Measurements from ENCODE around the gene ZNF681. TPM values are rescaled to one million over a fixed set of nuclear protein-coding genes. Genes with fewer than 3 reads are reported as not detected.

The ZNF681 gene
- total and polyA plus RNA-seq, 2 of the 4 experiments (the other 2 are of a cell fraction): 0.15 to 0.54 TPM

DNA sequence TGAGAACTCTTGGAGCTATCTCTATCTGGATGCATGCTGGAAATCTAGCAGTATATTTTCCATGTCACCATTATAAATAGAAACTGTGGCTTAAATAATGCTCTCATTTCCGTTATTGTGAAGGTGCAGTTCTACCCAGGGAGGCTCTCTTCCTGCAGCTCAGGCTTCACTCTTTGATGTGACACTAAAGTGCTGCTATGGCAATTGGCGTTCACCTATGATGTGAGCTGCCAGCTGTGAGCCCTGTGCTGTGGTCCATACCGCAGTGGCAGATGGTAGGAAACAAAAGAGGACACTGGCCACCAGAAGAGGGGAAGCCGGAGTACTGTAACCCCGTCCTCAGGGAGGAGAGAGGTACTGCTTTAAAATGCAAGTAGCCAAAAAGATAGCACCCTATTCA is 40.6 kb upstream of the ZNF681 start:
- DNase-seq (no peak), ATAC-seq (ENCODE audit: low read depth) (no peak)
- Histone ChIP-seq H3K79me1 (ENCODE audit: low read depth in 1 of 2, low read length in 2 of 2) (no peaks in the 10 kb centered on the region), H3K18ac (ENCODE audit: low read depth, low read length) (no peak overlapping the region), H4K8ac (ENCODE audit: low read depth in 2 of 2, low read length in 2 of 2) (no peak overlapping the region), H3K14ac (replicated peaks; ENCODE audit: low read depth, low read length) (no peak overlapping the region), H3K9ac (ENCODE audit: low read depth, low read length) (no peak overlapping the region), H2AFZ (replicated peaks; ENCODE audit: low read length, poor library complexity) (no peak overlapping the region), H2BK15ac (ENCODE audit: low read depth, low read length) (no peak overlapping the region), H2AK5ac (ENCODE audit: low read depth, low read length) (no peak overlapping the region), H4K5ac (ENCODE audit: low read depth, low read length) (no peak overlapping the region), H3K9me3 (ENCODE audit: control insufficient read depth, insufficient read depth, low read length) (no peaks in the 10 kb centered on the region), H3K9me1 (ENCODE audit: insufficient read depth, low read length) (no peaks in the 10 kb centered on the region), H2AK9ac (replicated peaks; ENCODE audit: low read depth, low read length, poor library complexity) (no peak overlapping the region), H3K27me3 (ENCODE audit: control insufficient read depth, insufficient read depth, low read length) (no peaks in the 10 kb centered on the region), H3K36me3 (ENCODE audit: control insufficient read depth, insufficient read depth, low read length) (no peaks in the 10 kb centered on the region), H4K20me1 (ENCODE audit: insufficient read depth, low read length) (no peaks in the 10 kb centered on the region), H2BK20ac (ENCODE audit: low read depth, low read length) (no peak overlapping the region), H2BK120ac (ENCODE audit: low read depth, low read length) (no peak overlapping the region), H3K4me3 (ENCODE audit: insufficient read depth, low read depth, low read length) (no peak overlapping the region), H3K56ac (ENCODE audit: extremely low read depth, insufficient read depth, low read length) (no peak overlapping the region), H3K27ac (ENCODE audit: insufficient read depth, low read length) (no peak overlapping the region), H3K4ac (ENCODE audit: low read depth, low read length) (no peak overlapping the region), H3K4me1 (ENCODE audit: control insufficient read depth, insufficient read depth, low read length) (no peaks in the 10 kb centered on the region), H4K91ac (ENCODE audit: insufficient read depth, low read depth, low read length) (no peak overlapping the region), H3K4me2 (ENCODE audit: low read depth, low read length) (no peak overlapping the region), H3K23ac (ENCODE audit: low read depth, low read length) (no peak overlapping the region), H2BK5ac (ENCODE audit: low read depth, low read length, poor library complexity, severe bottlenecking) (no peak overlapping the region)
- ChIA-PET POLR2A (ENCODE audit: unreplicated experiment) (no interaction called here), CTCF (no interaction called here)
- in situ Hi-C loops (cut with MboI; ENCODE audit: low sequenced_read_pairs) (no loop called here), intact Hi-C loops (cut with micrococcal nuclease) (no loop called here), dilution Hi-C loops (cut with HindIII; ENCODE audit: low sequenced_read_pairs, unreplicated experiment) (no loop called here)
- no peak for TF ChIP-seq CEBPB (IDR thresholded peaks at IDR 0.05; ENCODE audit: low read depth, low read length)
- TF ChIP-seq MXI1 (IDR thresholded peaks at IDR 0.05; ENCODE audit: borderline replicate concordance, low read depth, low read length): no peak
- TF ChIP-seq, protein P1, sequence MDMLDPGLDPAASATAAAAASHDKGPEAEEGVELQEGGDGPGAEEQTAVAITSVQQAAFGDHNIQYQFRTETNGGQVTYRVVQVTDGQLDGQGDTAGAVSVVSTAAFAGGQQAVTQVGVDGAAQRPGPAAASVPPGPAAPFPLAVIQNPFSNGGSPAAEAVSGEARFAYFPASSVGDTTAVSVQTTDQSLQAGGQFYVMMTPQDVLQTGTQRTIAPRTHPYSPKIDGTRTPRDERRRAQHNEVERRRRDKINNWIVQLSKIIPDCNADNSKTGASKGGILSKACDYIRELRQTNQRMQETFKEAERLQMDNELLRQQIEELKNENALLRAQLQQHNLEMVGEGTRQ (IDR thresholded peaks at IDR 0.05; ENCODE audit: low read depth, low read length): no peak
- TF ChIP-seq MAZ (IDR thresholded peaks at IDR 0.05; ENCODE audit: borderline replicate concordance, low read depth, low read length): no peak
- no peak for TF ChIP-seq RCOR1 (IDR thresholded peaks at IDR 0.05; ENCODE audit: insufficient replicate concordance, low read length)
- no peak for TF ChIP-seq CHD1 (IDR thresholded peaks at IDR 0.05; ENCODE audit: low read depth, low read length)
- TF ChIP-seq POLR2A (IDR thresholded peaks at IDR 0.05; ENCODE audit: low read depth, low read length): no peak
- no peak for TF ChIP-seq BHLHE40 (IDR thresholded peaks at IDR 0.05; ENCODE audit: low read depth, low read length)
- TF ChIP-seq SMC3 (IDR thresholded peaks at IDR 0.05; ENCODE audit: low read depth, low read length): no peak
- TF ChIP-seq, protein P2, sequence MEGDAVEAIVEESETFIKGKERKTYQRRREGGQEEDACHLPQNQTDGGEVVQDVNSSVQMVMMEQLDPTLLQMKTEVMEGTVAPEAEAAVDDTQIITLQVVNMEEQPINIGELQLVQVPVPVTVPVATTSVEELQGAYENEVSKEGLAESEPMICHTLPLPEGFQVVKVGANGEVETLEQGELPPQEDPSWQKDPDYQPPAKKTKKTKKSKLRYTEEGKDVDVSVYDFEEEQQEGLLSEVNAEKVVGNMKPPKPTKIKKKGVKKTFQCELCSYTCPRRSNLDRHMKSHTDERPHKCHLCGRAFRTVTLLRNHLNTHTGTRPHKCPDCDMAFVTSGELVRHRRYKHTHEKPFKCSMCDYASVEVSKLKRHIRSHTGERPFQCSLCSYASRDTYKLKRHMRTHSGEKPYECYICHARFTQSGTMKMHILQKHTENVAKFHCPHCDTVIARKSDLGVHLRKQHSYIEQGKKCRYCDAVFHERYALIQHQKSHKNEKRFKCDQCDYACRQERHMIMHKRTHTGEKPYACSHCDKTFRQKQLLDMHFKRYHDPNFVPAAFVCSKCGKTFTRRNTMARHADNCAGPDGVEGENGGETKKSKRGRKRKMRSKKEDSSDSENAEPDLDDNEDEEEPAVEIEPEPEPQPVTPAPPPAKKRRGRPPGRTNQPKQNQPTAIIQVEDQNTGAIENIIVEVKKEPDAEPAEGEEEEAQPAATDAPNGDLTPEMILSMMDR (conservative IDR thresholded peaks at IDR 0.05; ENCODE audit: low read depth, low read length): no peak
- BruUV-seq (replicated peaks): no TSS peak
- WGBS, 2 experiments (ENCODE audit: extremely low coverage in 2 of 2, insufficient read length in 1 of 2): no CpG with 5 or more reads among the region's 5 CpGs

Measured in IMR-90 (cell line).